T-helper 1 cell (primary cell): ENCODE measurements around the gene MMD.

Source experiments
- DNase-seq, 5 donors: peaks; one replicate each; pipeline ENCODE4 v3.0.0-alpha.2; 2012 to 2020

Gene MMD

DNA sequence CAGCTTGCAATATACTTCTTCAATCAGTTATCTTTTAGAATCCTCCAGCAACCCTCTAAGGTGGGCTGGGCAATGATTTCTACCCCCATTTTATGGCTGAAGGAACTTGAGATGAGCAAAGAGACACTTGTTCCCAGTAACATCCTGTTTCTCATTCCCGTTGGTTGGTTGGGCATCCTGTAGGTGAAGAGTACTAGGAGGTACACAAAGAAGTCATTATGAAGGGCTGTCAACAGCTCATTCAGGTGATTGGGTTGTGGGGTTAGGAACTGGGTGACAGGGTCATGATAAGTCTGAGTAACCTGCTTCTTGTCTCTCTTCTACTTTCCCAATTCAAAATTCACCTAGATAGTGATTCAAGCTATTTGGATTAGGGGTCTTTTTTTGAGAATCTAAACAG lies 76.5 kb downstream of the MMD start:
- DNase-seq: no peak

DNA sequence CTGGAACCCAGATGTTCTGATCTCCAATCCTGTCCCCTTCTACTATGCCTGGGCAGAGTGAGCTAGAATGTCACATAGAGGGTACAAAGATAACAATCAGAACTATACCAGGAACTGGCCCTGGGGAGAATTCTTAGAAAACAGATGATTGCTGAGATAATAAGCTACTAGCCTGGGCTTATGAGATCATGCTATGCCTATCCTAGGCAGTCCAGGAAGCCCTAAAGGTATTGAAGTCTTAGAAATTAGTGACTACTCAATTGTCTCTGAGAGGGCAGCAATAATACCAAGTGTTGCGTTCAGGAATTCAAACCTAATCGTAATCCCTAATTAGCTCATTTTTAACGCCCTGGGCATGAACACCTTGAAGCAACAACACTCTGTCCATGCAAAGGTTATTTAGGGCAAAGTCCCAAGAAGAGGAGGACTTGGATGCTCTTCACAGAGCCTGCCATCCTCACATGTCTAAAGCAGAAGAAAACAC lies 77.1 kb downstream of the MMD start:
- peak in 1 of 5 donors; percentile 90 for DNase-seq

GRCh38 chr17:55343900-55344513 lies 77.6 kb downstream of the MMD start:
- DNase-seq: no peak

DNA sequence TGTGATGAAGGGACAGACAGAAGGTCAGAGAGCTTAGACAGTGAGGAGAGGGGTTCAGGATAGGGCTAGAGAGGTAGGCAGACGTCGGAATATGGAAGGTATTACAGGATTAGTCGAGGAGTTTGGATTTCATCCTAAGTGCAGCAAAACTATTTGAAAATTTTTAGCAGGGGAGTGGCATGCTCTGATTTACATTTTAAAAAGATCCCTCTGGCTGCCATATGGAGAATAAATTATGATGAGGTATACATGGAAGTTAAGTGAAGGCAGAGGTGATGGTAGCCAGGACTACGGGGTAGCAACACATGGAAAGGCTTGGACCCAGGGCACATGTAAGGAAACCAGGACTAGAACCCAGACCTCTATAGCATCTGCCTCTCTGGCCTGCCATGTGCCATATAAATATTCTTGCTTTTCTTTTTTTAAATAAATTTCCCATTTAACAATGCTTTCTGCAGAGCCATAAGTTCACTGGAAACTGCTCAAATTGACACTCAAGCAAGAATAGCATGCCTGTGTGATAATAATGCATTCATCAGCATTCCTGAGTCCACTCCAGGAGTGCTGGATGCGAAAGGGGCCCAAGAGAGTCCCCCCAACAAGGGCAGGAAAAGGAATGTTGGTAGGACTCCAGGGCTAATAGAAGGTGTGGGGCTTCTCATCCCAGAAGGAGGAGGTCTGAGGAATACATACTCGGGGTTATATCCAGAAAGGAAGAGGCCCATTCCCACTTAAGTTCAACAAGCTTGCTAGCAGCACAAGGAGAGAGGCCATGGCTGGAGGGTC lies 78.6 kb downstream of the MMD start:
- no peak for DNase-seq
